PC-9 (cell line): Measurements from ENCODE around the gene COMMD10.

Source experiments
- CTCF ChIP-seq: fragments of 200-600 bp; sonication (generic); conservative IDR thresholded peaks from 2 replicates; pipeline ENCODE4 v1.6.1; 2017; ENCODE audit warnings: mixed run types, antibody characterized with exemption, mild to moderate bottlenecking, moderate library complexity
- EZH2 ChIP-seq: fragments of 200-600 bp; sonication (generic); IDR thresholded peaks from 2 replicates; pipeline ENCODE4 v1.8.0; 2017; ENCODE audit warnings: antibody characterized with exemption, low read depth

- TF ChIP-seq CTCF (no peak), EZH2 (no peak)
Measured at GRCh38 chr5:116154931-116155330, 70.1 kb downstream of the COMMD10 start.
